OCI-LY7 (cell line): ENCODE data around the gene USP46.

ENCODE experiments used
- EZH2phosphoT487 ChIP-seq: fragments of 200-600 bp; sonication (generic); IDR thresholded peaks from 2 replicates; pipeline ENCODE4 v1.6.1; 2018; ENCODE audit warnings: low read depth, borderline replicate concordance, mild to moderate bottlenecking, mixed run types, antibody characterized with exemption, low read length, moderate library complexity, mixed read lengths
- TF ChIP-seq, protein P1 (sequence below): fragments of 200-600 bp; sonication (generic); conservative IDR thresholded peaks from 2 replicates; pipeline ENCODE4 v1.5.1; 2014; ENCODE audit warnings: mild to moderate bottlenecking, antibody characterized with exemption, low read length, moderate library complexity, mixed read lengths

GRCh38 chr4:52643190-52643589, 15.9 kb downstream of the USP46 start:
- TF ChIP-seq, protein P1, sequence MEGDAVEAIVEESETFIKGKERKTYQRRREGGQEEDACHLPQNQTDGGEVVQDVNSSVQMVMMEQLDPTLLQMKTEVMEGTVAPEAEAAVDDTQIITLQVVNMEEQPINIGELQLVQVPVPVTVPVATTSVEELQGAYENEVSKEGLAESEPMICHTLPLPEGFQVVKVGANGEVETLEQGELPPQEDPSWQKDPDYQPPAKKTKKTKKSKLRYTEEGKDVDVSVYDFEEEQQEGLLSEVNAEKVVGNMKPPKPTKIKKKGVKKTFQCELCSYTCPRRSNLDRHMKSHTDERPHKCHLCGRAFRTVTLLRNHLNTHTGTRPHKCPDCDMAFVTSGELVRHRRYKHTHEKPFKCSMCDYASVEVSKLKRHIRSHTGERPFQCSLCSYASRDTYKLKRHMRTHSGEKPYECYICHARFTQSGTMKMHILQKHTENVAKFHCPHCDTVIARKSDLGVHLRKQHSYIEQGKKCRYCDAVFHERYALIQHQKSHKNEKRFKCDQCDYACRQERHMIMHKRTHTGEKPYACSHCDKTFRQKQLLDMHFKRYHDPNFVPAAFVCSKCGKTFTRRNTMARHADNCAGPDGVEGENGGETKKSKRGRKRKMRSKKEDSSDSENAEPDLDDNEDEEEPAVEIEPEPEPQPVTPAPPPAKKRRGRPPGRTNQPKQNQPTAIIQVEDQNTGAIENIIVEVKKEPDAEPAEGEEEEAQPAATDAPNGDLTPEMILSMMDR: no peak
- no peak for TF ChIP-seq EZH2phosphoT487
